ENCODE measurements around the gene SCN5A. TPM values are rescaled to one million over a fixed set of nuclear protein-coding genes. Genes with fewer than 3 reads are reported as not detected.

Gene SCN5A
- total RNA-seq, 1 experiment from 2014 or later = 11.5 TPM

DNA sequence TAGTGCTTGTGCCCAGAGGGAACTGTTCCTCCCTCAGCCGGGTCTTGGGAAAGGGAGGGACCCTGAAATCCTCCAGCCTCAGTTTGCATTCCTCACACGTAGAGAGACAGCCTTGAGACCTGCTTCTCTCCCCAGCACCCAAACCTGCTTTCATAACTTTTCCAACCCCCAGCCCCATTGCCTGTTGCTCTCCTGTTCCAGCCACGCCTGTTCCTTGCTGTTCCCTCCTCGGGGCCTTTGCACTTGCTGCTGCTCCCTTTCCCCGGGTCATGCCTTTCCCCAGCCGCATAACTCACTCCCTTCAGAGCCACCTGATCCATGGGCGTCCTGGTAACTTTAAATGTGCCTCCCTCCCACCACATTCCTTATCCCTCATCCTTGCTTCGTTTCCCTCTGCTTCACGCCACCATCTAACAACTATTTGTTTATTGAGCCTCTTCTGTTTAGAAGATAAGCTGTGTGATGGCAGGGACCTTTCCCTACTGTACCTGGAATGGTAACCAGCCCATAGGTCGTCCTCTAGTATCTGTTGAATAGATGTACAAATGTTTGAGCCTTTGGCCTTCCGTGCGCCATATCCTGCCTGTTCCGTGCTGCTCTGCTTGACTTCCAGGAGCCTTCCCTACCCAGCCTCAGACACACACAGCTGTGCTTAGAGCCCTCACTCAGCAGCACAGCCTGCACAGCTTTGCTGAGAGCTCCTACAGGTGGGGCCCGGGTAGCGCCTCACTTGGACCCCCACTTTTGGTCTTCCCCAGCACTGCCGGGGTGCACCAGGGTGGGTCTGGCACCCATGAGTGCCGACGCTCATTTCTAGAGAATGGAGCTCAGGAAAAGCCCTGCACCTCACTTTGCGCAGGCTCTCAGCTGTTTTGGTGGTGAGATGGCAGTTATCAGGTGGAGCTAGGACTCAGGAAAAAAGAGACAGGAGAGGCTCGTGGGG, 60.2 kb downstream of the SCN5A start:
- no peak overlapping the region for H3K27ac ChIP-seq (ENCODE audit: low read depth, low read length)
- no peaks in the 10 kb centered on the region for H3K79me2 ChIP-seq (ENCODE audit: insufficient read depth, low read length)
- CTCF ChIA-PET = no interaction called here
- no peaks in the 10 kb centered on the region for H3K27me3 ChIP-seq (ENCODE audit: insufficient read depth, low read length)
- ATAC-seq (no peak), DNase-seq (ENCODE audit: low read depth, low spot score) (no peak)
- H4K20me1 ChIP-seq (ENCODE audit: insufficient read depth) = no peaks in the 10 kb centered on the region
- no peak overlapping the region for H3K9ac ChIP-seq (ENCODE audit: low read length)
- RAD21 ChIA-PET (ENCODE audit: low non-redundant PET in 1 of 2, low total read pairs in 2 of 2, uncharacterized antibody in 2 of 2, unreplicated experiment in 2 of 2) = no interaction called here
- no peak overlapping the region for H3K4me3 ChIP-seq (replicated peaks in 1 of 2; ENCODE audit: low read depth in 1 of 2, low read length in 2 of 2)
- no peak overlapping the region for H3K4me2 ChIP-seq (ENCODE audit: low read length)
- no peak for TF ChIP-seq CEBPB (IDR thresholded peaks at IDR 0.05; ENCODE audit: low read depth)
- TF ChIP-seq YY1 (IDR thresholded peaks at IDR 0.05; ENCODE audit: extremely low read depth, insufficient replicate concordance, low read depth, low read length) = no peak
- no peak for TF ChIP-seq CBX3 (IDR thresholded peaks at IDR 0.05; ENCODE audit: low read depth)
- TF ChIP-seq, protein P1, sequence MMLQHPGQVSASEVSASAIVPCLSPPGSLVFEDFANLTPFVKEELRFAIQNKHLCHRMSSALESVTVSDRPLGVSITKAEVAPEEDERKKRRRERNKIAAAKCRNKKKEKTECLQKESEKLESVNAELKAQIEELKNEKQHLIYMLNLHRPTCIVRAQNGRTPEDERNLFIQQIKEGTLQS (IDR thresholded peaks at IDR 0.05) = no peak
- TF ChIP-seq SRF (IDR thresholded peaks at IDR 0.05; ENCODE audit: low read depth) = no peak
- no peak for TF ChIP-seq SIN3A (IDR thresholded peaks at IDR 0.05; ENCODE audit: low read depth)
- TF ChIP-seq, protein P2, sequence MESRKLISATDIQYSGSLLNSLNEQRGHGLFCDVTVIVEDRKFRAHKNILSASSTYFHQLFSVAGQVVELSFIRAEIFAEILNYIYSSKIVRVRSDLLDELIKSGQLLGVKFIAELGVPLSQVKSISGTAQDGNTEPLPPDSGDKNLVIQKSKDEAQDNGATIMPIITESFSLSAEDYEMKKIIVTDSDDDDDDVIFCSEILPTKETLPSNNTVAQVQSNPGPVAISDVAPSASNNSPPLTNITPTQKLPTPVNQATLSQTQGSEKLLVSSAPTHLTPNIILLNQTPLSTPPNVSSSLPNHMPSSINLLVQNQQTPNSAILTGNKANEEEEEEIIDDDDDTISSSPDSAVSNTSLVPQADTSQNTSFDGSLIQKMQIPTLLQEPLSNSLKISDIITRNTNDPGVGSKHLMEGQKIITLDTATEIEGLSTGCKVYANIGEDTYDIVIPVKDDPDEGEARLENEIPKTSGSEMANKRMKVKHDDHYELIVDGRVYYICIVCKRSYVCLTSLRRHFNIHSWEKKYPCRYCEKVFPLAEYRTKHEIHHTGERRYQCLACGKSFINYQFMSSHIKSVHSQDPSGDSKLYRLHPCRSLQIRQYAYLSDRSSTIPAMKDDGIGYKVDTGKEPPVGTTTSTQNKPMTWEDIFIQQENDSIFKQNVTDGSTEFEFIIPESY (IDR thresholded peaks at IDR 0.05; ENCODE audit: extremely low read depth, insufficient replicate concordance, low read length) = no peak
- no peak for TF ChIP-seq EGR1 (IDR thresholded peaks at IDR 0.05; ENCODE audit: low read depth)
- TF ChIP-seq POLR2A (IDR thresholded peaks at IDR 0.05; ENCODE audit: borderline replicate concordance, extremely low read depth, insufficient read depth, insufficient read length) = no peak
- no peak for TF ChIP-seq JUND (IDR thresholded peaks at IDR 0.05)
- TF ChIP-seq EZH2phosphoT487 (IDR thresholded peaks at IDR 0.05; ENCODE audit: borderline replicate concordance) = no peak
- no peak for TF ChIP-seq EZH2 (IDR thresholded peaks at IDR 0.05)
- no peak for TF ChIP-seq FOSL1 (IDR thresholded peaks at IDR 0.05; ENCODE audit: low read depth)
- TF ChIP-seq, protein P3, sequence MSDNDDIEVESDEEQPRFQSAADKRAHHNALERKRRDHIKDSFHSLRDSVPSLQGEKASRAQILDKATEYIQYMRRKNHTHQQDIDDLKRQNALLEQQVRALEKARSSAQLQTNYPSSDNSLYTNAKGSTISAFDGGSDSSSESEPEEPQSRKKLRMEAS (IDR thresholded peaks at IDR 0.05) = no peak
- TF ChIP-seq, protein P4, sequence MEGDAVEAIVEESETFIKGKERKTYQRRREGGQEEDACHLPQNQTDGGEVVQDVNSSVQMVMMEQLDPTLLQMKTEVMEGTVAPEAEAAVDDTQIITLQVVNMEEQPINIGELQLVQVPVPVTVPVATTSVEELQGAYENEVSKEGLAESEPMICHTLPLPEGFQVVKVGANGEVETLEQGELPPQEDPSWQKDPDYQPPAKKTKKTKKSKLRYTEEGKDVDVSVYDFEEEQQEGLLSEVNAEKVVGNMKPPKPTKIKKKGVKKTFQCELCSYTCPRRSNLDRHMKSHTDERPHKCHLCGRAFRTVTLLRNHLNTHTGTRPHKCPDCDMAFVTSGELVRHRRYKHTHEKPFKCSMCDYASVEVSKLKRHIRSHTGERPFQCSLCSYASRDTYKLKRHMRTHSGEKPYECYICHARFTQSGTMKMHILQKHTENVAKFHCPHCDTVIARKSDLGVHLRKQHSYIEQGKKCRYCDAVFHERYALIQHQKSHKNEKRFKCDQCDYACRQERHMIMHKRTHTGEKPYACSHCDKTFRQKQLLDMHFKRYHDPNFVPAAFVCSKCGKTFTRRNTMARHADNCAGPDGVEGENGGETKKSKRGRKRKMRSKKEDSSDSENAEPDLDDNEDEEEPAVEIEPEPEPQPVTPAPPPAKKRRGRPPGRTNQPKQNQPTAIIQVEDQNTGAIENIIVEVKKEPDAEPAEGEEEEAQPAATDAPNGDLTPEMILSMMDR (IDR thresholded peaks at IDR 0.05 in 2 of 3, conservative IDR thresholded peaks at IDR 0.05 in 1 of 3; ENCODE audit: borderline replicate concordance in 1 of 3, insufficient read depth in 1 of 3, low read depth in 2 of 3, low read length in 2 of 3) = no peak
- TF ChIP-seq, protein P5, sequence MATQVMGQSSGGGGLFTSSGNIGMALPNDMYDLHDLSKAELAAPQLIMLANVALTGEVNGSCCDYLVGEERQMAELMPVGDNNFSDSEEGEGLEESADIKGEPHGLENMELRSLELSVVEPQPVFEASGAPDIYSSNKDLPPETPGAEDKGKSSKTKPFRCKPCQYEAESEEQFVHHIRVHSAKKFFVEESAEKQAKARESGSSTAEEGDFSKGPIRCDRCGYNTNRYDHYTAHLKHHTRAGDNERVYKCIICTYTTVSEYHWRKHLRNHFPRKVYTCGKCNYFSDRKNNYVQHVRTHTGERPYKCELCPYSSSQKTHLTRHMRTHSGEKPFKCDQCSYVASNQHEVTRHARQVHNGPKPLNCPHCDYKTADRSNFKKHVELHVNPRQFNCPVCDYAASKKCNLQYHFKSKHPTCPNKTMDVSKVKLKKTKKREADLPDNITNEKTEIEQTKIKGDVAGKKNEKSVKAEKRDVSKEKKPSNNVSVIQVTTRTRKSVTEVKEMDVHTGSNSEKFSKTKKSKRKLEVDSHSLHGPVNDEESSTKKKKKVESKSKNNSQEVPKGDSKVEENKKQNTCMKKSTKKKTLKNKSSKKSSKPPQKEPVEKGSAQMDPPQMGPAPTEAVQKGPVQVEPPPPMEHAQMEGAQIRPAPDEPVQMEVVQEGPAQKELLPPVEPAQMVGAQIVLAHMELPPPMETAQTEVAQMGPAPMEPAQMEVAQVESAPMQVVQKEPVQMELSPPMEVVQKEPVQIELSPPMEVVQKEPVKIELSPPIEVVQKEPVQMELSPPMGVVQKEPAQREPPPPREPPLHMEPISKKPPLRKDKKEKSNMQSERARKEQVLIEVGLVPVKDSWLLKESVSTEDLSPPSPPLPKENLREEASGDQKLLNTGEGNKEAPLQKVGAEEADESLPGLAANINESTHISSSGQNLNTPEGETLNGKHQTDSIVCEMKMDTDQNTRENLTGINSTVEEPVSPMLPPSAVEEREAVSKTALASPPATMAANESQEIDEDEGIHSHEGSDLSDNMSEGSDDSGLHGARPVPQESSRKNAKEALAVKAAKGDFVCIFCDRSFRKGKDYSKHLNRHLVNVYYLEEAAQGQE (IDR thresholded peaks at IDR 0.05; ENCODE audit: low read depth) = no peak
- TF ChIP-seq SP1 (IDR thresholded peaks at IDR 0.05; ENCODE audit: low read depth) = no peak
- TF ChIP-seq ZNF274 (IDR thresholded peaks at IDR 0.05; ENCODE audit: low read depth, low read length) = no peak
- H2AFZ ChIP-seq (ENCODE audit: low read depth, low read length, poor library complexity, severe bottlenecking) = no peak overlapping the region
- intact Hi-C loops (cut with micrococcal nuclease) = no loop called here
- no TSS peak for BruUV-seq (replicated peaks)
- no peaks in the 10 kb centered on the region for H3K9me3 ChIP-seq (ENCODE audit: control insufficient read depth in 1 of 2, insufficient read depth in 1 of 2, low read depth in 1 of 2, low read length in 2 of 2)
- no peaks in the 10 kb centered on the region for H3K4me1 ChIP-seq (ENCODE audit: control insufficient read depth in 1 of 2, insufficient read depth in 2 of 2, low read length in 2 of 2)
- POLR2A ChIA-PET = no interaction called here
- H3K9me2 ChIP-seq (ENCODE audit: insufficient read depth) = no peaks in the 10 kb centered on the region
- H3K36me3 ChIP-seq (ENCODE audit: control insufficient read depth in 1 of 2, insufficient read depth in 2 of 2, low read length in 2 of 2) = no peaks in the 10 kb centered on the region; a peak in 1 of 4 replicates
